HG03175 (cell line): ENCODE results near the gene CD8B2.
"Not testable (repeated sequence)": the region's sequence is repeated elsewhere in the genome, so short reads cannot be mapped to it uniquely, and the experiment has no call there.

Experiments used
- ATAC-seq: cut with Tn5 transposase; IDR thresholded peaks from one replicate; pipeline ENCODE4 v1.9.1; 2021; ENCODE audit warnings: mild to moderate bottlenecking, moderate library complexity; ENCODE audit not compliant: unreplicated experiment

CD8B2 gene

DNA sequence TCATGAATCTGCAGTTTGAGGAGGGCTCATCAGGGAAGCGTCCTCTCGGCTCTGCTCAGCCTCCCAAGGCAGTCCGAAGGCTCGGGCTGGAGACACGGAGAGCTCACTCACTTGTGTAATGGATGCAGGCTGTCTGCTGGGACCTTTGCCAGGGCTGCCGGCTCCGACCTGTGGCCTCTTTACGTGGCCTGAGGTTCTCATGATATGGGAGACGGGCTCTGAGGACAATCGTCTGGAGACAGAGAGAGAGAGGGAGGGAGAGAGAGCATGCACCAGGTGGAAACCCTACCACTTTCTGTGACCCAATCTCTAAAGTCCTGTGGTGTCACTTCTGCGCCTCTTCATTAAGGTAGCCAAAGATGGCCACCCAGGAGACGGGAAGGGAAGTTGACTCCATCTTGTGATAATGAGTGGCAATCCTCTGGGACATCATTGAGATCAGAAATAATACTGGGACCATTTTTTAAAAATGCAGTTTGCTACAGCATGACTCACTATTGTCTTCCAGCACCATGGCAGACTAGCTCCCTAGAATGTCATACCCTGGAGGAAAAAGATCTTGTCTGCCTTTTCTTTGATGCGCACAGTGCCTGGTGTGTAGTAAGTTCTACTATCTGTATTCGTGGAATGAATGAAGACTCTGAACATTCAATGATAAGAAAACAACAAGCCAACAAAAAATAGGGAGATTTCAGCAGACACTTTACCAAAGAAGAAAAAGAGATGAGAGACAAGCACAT lies 60.2 kb downstream of the CD8B2 start:
- ATAC-seq, result no peak

DNA sequence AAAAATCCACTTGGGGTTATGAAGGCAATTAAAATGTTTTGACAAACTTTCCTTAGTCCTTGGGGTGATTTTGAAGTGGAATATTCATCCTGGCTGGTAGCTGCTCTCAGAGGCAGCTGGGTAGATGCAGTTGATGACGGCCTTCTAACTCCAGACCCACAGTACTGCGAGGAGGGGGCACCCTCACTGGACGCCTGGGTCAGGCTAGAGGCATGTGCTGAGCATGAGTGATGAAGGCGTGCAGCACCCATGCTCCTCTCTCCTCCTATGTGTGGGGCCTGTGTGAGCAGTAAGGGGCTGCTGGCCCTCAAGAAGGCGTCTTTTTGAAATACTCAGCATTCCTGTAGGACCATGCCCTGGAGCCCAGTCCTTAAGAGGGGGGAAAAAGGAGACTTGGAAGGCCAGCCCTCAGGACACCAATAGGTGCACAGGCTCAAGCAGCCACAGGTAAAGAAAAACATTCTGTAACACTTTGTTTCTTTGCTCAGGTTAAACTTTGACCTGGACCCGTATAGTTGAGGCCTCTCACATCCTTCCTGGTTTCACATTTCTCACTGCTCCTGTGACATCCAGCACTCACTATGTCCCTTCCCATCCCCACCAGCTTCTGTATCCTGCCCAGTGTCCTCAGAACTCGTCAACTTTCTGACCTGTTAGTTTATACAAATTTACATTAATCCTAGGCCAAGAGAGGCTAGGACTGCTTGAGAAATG lies 64.4 kb downstream of the CD8B2 start:
- ATAC-seq, result no peak

DNA sequence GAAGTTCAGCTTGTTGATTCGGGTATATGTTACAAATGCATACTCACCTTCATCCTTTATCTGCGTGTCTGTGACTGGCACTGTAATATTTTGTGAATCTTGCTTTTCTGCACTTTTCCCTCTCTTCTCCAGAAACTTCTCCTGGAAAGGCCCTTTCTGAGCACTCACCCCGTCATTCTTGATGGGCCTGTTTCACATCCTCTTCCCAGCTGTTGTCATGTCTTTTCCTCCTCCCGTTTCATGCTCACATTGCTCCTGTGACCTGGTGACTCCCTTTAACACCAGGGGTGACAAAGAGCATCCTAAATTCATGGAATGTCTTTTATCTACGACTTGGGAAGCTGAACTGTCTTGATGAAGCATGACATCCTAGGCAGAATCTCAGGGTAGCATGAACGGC lies 65.8 kb downstream of the CD8B2 start:
- no peak for ATAC-seq

DNA sequence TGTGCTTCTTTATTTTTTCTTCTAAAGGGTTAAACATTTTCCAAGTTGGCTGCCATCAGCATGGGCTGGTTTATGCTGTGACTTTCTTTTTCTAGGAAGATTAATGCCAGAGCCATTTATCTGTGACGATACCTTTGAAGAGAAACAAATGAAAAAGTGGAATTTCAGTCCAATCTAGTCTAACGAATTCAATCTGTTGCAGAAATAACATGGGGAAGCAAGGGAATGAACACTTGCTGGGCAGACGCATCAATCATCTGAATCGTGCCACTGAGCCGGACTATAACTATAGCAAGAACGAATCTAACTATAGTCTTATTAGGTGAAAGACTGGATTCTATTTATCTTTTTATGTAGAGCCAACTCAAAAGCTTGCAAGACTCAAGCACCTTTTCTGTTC lies 66.2 kb downstream of the CD8B2 start:
- no peak for ATAC-seq

DNA sequence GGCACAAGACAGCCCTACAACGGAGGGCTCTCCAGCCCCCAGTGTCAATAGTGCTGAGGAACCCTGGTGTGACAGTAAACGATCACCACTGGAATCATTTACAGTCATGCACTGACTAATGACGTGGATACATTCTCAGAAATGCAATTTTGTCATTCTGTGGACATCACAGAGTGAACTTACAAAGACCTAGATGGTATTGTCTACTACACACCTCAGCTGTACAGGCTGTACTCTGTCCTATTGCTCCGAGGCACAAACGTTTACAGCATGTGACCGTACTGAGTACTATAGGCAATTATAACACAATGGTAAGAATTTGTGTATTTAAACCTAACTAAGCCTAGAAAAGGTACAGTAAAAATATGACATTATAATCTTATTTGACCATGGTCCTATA lies 67.2 kb downstream of the CD8B2 start:
- no peak for ATAC-seq

DNA sequence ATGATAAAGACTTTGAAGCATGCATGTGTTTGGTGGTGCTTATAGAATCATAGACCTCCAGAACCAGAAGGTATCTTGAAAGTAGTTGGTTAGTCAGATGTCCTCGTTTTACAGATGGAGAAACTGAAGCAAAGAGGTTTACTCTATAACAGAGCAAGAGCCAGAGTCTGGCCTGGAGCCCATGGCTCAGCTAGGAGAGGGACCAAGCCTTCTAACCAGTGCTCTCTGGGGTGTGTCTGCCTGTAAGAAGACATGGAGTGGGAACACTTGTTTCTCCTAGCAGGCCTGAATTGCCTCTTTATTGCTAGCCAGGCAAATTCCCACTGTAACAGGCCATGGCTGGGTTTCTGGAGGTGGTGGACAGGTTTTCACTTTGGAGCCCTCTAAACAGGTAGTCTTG lies 67.9 kb downstream of the CD8B2 start:
- no peak for ATAC-seq

DNA sequence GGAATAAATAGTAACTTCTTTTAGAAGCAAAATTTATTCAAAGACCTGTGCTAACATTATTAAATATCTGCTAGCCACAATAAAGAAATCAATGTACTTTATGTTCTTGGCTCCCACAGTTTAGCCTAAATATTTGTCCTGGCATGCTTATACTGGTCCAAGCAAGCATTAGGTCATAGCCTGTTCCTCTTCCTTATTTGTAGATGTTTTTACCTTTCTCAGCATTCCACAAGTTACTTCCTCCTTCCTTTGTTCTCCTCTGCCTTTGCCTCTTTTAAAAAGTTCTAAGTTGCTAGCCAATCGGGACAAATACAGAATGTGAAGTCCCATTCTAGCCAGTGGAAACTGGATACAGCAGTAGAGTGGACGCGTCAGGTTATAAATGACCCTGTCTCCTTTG lies 72.6 kb downstream of the CD8B2 start:
- ATAC-seq, result not testable (repeated sequence)

DNA sequence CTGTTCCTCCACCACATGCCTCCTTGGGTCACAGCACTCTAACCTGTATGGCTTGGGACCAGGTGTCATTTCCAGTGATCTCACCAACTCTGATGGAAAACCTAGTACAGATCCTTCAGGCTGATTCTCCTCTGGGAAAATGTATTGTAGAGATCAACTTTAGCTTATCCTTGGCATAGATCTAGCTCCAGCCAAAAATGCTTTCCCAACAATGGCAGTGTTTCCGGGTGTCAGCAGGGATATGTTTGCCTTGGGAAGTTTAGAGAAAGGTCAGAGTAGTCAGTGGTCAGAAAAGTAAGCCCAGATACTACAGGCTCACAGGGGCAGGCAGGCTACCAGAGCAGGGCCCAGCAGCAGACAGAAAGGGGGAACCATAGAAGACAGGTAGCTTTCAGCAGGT lies 73.6 kb downstream of the CD8B2 start:
- no peak for ATAC-seq

DNA sequence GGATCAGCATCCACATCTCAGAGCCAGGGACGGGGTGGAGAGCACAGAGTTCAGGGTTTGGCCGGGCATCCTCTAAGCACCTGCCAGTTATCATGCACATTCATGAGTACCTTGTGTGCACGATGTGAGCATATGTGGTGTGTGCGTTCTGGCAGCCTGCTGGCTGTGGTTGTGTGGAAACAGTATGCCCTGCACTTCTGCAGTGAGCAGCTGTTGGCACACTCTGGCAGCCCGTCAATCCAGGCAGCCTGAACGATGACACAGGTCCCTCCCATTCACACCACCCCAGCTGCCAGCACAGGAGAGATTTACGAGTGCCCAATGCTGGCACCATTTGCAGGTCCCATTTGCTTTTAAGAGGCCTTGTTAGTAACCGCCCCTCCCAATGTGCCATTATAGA lies 74.2 kb downstream of the CD8B2 start:
- no peak for ATAC-seq

DNA sequence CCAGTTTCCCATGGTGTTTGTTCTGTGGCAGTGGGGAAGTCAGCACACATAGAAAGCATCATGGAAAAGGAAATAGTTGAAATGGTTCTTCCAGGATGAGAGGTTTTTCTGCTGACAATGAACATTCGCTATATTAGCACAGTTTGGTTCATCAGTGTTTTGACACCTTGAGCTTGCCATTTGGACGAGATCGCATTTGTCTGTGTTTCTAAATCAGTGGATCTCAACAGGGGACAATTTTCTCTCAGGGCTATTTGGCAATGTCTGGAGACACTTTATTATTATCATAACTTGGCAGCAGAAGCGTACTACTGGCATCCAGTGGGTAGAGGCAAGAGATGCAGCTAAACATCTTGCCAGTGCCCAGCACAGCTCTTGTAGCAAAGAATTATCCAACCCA lies 74.6 kb downstream of the CD8B2 start:
- no peak for ATAC-seq

DNA sequence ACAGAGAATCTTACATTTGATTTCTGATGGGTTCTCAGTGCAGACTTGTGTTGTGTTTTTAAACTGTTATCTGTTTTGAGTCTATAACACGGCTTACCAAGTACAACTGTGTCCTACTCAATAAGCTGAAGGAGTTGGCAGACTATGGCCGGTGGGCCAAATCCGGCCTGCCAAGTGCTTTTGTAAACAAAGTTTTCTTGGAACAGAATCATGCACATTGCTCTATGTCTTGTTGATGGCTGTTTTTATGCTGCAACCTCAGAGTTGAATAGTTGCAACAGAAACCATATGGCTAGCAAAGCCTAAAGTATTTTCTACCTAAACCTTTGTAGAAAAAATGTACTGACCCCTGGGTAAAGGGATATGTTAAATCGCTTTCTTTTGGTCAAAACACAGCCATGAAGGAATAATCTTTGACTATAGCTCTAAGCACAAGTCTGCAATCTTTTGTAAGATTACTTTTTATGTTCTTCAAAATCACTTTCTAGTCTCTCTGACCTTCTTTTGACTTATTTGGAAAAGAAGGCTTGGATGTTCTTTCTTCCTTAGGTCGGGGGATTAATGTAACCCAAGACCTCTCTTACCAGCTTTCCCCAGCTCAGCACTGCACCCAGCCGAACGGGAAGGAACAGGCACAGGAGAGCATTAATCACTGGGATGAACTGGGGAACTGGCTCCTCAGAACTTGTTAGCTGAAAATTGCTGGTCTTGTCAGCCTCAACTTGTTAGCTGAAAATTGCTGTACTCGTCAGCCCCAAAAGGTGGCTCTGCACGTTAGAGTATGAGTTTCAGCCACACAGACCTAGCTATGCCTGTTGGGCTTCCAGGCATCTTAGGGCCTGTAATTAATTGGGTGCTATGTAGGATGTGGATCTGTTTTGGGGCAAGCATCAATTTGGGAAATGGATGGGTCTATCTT lies 75.4 kb downstream of the CD8B2 start:
- ATAC-seq, result no peak

DNA sequence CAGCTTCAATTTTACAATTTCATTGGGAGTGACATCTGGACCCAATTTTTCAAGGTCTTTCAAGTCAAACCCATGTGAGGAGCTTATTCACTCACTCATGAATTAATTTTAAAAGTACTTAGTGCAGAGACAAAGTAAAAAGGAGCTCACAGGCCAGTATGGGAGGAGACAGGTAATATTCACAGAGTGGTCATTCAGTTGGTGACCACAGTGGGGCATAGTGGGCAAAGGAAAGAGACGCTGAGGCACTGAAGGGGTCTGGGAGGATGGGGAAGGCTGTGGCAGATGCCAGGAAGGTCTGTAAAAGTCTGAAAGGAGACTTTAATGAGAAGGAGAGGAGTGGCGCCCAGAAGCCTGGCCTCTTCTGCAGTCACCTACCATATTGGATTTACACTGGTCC lies 76.0 kb downstream of the CD8B2 start:
- ATAC-seq, result no peak

DNA sequence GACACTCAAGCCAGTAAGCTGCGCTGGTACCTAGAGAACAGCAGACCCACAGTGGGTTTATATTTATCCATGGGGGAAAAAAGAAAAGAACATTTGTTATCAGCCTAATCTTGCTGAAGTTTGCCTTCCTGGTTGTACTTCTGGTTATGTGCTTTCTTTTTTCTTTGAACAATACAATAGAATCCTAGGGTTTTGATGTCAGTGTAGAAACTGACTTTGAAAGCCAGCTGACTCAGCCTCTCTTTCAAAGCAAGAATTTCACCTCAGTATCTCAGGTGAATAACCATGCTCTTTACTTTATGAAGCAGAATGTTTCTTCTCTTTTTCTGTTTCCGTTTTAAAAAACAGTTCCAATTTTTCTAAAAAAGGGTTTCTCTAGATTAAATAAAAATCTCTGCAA lies 78.4 kb downstream of the CD8B2 start:
- ATAC-seq, result no peak

DNA sequence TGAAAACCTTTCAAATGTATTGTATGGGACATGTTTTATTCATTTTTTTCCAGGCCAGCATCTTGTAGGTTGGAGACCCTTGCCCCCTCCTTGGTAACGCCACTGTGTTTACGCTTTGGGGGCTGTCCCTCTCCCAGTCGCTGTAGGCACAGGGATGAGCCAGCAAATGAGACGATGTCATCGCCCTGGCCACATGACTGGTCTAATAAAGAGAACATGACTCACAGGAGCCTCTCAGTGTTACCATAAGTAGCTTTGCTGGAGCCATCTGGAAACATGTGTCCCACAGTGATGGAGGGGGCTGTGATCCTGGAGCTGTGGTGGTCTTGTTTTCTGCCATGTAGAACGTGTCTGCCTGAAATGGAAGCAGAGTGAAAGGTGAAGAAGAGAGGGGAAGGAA lies 78.9 kb downstream of the CD8B2 start:
- no peak for ATAC-seq

DNA sequence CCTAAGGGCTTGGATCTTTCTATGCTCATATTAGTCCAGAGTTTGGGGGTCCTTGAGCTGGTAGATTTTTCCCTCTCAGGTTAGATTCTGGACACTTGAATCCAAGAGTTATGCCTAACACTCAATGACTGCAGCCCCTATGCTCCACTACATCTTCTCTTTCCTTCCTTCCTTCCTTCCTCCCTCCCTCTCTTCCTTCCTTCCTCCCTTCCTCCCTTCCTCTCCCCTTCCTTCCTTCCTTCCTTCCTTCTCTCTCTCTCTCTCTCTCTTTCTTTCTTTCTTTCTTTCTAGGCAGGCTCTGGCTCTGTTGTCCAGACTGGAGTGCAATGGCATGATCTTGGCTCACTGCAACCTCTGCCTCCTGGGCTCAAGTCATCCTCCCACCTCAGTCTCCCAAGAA lies 79.3 kb downstream of the CD8B2 start:
- not testable (repeated sequence) for ATAC-seq

DNA sequence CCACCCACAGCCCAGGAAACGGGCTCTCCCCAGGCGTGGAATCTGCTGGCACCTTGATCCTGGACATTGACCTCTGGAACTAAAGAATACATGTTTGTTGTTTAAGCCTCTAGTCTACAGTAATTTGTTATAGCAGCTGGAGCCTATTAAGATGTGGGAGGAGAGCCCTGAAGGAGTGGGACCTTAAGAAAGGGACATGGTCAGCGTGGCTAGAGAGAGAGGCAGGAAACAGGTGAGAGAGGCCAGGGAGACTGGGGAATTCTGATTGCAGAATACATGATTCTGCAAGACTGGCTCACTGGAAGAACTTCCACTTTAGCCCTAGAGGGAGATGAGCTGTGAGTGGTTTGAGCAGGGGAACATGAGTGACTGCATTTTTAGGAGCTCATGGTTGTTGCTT lies 83.2 kb downstream of the CD8B2 start:
- no peak for ATAC-seq
